ENCODE results near the gene NRXN3. TPM values are rescaled to one million over a fixed set of nuclear protein-coding genes. Genes with fewer than 3 reads are reported as not detected.

Gene NRXN3
- polyA plus RNA-seq, 1 of the 3 experiments (the other 2 are of a cell fraction) = 1.6 TPM

- TF ChIP-seq FOXJ3 (CRISPR knock-in tag; IDR thresholded peaks at IDR 0.05) (no peak), EP300 (IDR thresholded peaks at IDR 0.05; ENCODE audit: borderline replicate concordance in 1 of 2, low read depth in 1 of 2, low read length in 1 of 2) (no peak), PBX3 (IDR thresholded peaks at IDR 0.05) (peak; percentile 22; the same call in 1 of the 2 replicates), NFIC (IDR thresholded peaks at IDR 0.05; ENCODE audit: borderline replicate concordance) (peak; percentile 54), TEAD4 (IDR thresholded peaks at IDR 0.05; ENCODE audit: borderline replicate concordance, insufficient read depth) (no peak)
- TF ChIP-seq, protein P1, sequence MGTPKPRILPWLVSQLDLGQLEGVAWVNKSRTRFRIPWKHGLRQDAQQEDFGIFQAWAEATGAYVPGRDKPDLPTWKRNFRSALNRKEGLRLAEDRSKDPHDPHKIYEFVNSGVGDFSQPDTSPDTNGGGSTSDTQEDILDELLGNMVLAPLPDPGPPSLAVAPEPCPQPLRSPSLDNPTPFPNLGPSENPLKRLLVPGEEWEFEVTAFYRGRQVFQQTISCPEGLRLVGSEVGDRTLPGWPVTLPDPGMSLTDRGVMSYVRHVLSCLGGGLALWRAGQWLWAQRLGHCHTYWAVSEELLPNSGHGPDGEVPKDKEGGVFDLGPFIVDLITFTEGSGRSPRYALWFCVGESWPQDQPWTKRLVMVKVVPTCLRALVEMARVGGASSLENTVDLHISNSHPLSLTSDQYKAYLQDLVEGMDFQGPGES (IDR thresholded peaks at IDR 0.05; ENCODE audit: low read depth, low read length) = no peak
- peak; percentile 4 for DNase-seq
- Histone ChIP-seq H3K27me3 (ENCODE audit: insufficient read depth) (no peaks in the 10 kb centered on the region), H3K4me2 (no peak overlapping the region), H3K79me2 (ENCODE audit: insufficient read depth) (no peaks in the 10 kb centered on the region), H3K9ac (no peak overlapping the region), H4K20me1 (ENCODE audit: insufficient read depth) (no peaks in the 10 kb centered on the region; the same call in 1 of the 2 replicates), H3K27ac (ENCODE audit: low read depth in 2 of 2, low read length in 1 of 2) (no peak overlapping the region), H3K4me1 (ENCODE audit: control insufficient read depth in 1 of 2, insufficient read depth in 2 of 2, low read depth in 1 of 2, low read length in 1 of 2) (no peaks in the 10 kb centered on the region), H3K9me2 (no peaks in the 10 kb centered on the region), H3K4me3 (ENCODE audit: low read depth in 2 of 2, low read length in 1 of 2) (no peak overlapping the region), H3F3A (replicated peaks; ENCODE audit: insufficient read depth) (no peaks in the 10 kb centered on the region), H3K9me3 (no peaks in the 10 kb centered on the region), H2AFZ (ENCODE audit: low read depth) (no peak overlapping the region), H3K36me3 (replicated peaks in 1 of 2; ENCODE audit: control insufficient read depth in 1 of 2, insufficient read depth in 2 of 2, low read length in 1 of 2) (no peaks in the 10 kb centered on the region)
- ChIA-PET POLR2A (no interaction called here), CTCF (interaction anchor here (1.4 to 2.6 kb wide), 2 partner anchors 9 to 544 kb away, joined by 3 to 9 read pairs; no protein-coding TSS in a partner anchor)
- WGBS (ENCODE audit: low lambda C conversion rate) = 17% methylated on average over 1 of the region's 1 CpG
Observed at GRCh38 chr14:78997811-78998210, 827.6 kb downstream of the NRXN3 start.

DNA sequence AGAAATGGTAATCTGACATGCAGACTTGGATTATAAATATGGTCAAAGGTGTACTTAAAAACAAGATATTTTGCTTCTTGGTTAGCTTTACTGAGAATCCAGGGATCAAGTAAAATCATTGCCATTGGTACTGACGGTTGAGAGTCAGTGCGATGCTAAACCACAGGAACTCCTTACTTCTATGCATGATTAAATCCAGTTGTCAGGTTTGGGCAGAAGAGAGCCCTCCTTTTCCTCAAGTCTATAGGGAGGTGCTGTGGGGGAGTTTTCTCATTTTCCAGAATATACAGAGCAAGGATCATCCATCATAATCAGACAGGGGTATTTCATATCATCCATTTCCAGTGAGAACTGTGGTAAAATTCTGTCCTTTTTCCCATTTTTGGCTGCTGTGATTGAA is 839.1 kb downstream of the NRXN3 start:
- no peaks in the 10 kb centered on the region for H3K79me2 ChIP-seq (ENCODE audit: insufficient read depth)
- ChIA-PET POLR2A (no interaction called here), CTCF (interaction anchor here (1.5 kb wide), 1 partner anchor 11 kb away, joined by 4 read pairs; no protein-coding TSS in a partner anchor)
- 74% methylated on average over 2 of the region's 2 CpGs for WGBS (ENCODE audit: low lambda C conversion rate)
- H2AFZ ChIP-seq (ENCODE audit: low read depth) = no peak overlapping the region
- no peak overlapping the region for H3K9ac ChIP-seq
- H3K27ac ChIP-seq (ENCODE audit: low read depth in 2 of 2, low read length in 1 of 2) = no peak overlapping the region
- H3K9me3 ChIP-seq = no peaks in the 10 kb centered on the region
- peaks cover 0 to 5% of the 10 kb centered on the region in 2 experiments; a peak in 2 of 4 replicates for H3K4me1 ChIP-seq (ENCODE audit: control insufficient read depth in 1 of 2, insufficient read depth in 2 of 2, low read depth in 1 of 2, low read length in 1 of 2)
- no peak for DNase-seq
- H3K4me3 ChIP-seq (ENCODE audit: low read depth in 2 of 2, low read length in 1 of 2) = no peak overlapping the region
- no peaks in the 10 kb centered on the region for H3K9me2 ChIP-seq
- peaks cover 14% of the 10 kb centered on the region for H3F3A ChIP-seq (replicated peaks; ENCODE audit: insufficient read depth)
- no peaks in the 10 kb centered on the region for H3K36me3 ChIP-seq (replicated peaks in 1 of 2; ENCODE audit: control insufficient read depth in 1 of 2, insufficient read depth in 2 of 2, low read length in 1 of 2)
- H4K20me1 ChIP-seq (ENCODE audit: insufficient read depth) = no peaks in the 10 kb centered on the region
- no peaks in the 10 kb centered on the region for H3K27me3 ChIP-seq (ENCODE audit: insufficient read depth)
- H3K4me2 ChIP-seq = no peak overlapping the region
- TF ChIP-seq NFIC (IDR thresholded peaks at IDR 0.05; ENCODE audit: borderline replicate concordance) = no peak
- no peak for TF ChIP-seq RFX5 (IDR thresholded peaks at IDR 0.05; ENCODE audit: low read length)
- TF ChIP-seq MEF2A (IDR thresholded peaks at IDR 0.05; ENCODE audit: borderline replicate concordance, low read depth) = no peak
- TF ChIP-seq MXI1 (IDR thresholded peaks at IDR 0.05; ENCODE audit: low read depth, low read length) = no peak
- TF ChIP-seq POLR2AphosphoS5 (IDR thresholded peaks at IDR 0.05; ENCODE audit: low read depth, low read length) = no peak
- TF ChIP-seq RXRA (IDR thresholded peaks at IDR 0.05; ENCODE audit: borderline replicate concordance, low read depth) = no peak
- no peak for TF ChIP-seq CHD2 (IDR thresholded peaks at IDR 0.05; ENCODE audit: low read length, partially characterized antibody)
- TF ChIP-seq RAD21 (IDR thresholded peaks at IDR 0.05; ENCODE audit: low read length) = no peak
- no peak for TF ChIP-seq TAF1 (IDR thresholded peaks at IDR 0.05; ENCODE audit: borderline replicate concordance, low read depth, low read length)
- no peak for TF ChIP-seq MAX (IDR thresholded peaks at IDR 0.05; ENCODE audit: low read depth)
- TF ChIP-seq, protein P1 (IDR thresholded peaks at IDR 0.05; ENCODE audit: low read depth, low read length) = no peak

Data from SK-N-SH (cell line).